GM23248 (cell line): ENCODE measurements around the gene CSRP2. TPM values are rescaled to one million over a fixed set of nuclear protein-coding genes. Genes with fewer than 3 reads are reported as not detected.

Experiments used
- DNase-seq: peaks from one replicate; pipeline ENCODE4 v3.0.0-alpha.2; 2015
- H2AFZ ChIP-seq: fragments of 200-600 bp; sonication (generic); 2 replicates; pipeline ENCODE4 v1.6.1; 2016; ENCODE audit warnings: antibody characterized with exemption
- H3F3A ChIP-seq: fragments of 200-600 bp; sonication (generic); 2 replicates; pipeline ENCODE4 v1.6.1; 2016; ENCODE audit warnings: mild to moderate bottlenecking, antibody characterized with exemption, mixed run types; ENCODE audit not compliant: insufficient read depth
- H3K27ac ChIP-seq: fragments of 200-600 bp; sonication (generic); 2 replicates; pipeline ENCODE4 v1.5.1; 2016; ENCODE audit warnings: mild to moderate bottlenecking
- H3K27me3 ChIP-seq: fragments of 200-600 bp; sonication (generic); replicated peaks from 2 replicates; pipeline ENCODE4 v1.6.1; 2016; ENCODE audit warnings: mild to moderate bottlenecking; ENCODE audit not compliant: insufficient read depth
- H3K36me3 ChIP-seq: fragments of 200-600 bp; sonication (generic); 2 replicates; pipeline ENCODE4 v1.6.1; 2016; ENCODE audit warnings: low read depth, mild to moderate bottlenecking
- H3K4me1 ChIP-seq: fragments of 200-600 bp; sonication (generic); 2 replicates; pipeline ENCODE4 v1.6.1; 2016; ENCODE audit warnings: mild to moderate bottlenecking; ENCODE audit not compliant: insufficient read depth
- H3K4me2 ChIP-seq: fragments of 200-600 bp; sonication (generic); one replicate; pipeline ENCODE4 v1.6.1; 2016; ENCODE audit warnings: mild to moderate bottlenecking; ENCODE audit not compliant: unreplicated experiment
- H3K4me3 ChIP-seq: fragments of 200-600 bp; sonication (generic); 2 replicates; pipeline ENCODE4 v1.5.1; 2016; ENCODE audit warnings: mild to moderate bottlenecking
- H3K79me2 ChIP-seq: fragments of 200-600 bp; sonication (generic); 2 replicates; pipeline ENCODE4 v1.6.1; 2016; ENCODE audit warnings: mild to moderate bottlenecking; ENCODE audit not compliant: insufficient read depth
- H3K9ac ChIP-seq: fragments of 200-600 bp; sonication (generic); 2 replicates; pipeline ENCODE4 v1.6.1; 2016; ENCODE audit warnings: mild to moderate bottlenecking
- H3K9me2 ChIP-seq: fragments of 200-600 bp; sonication (generic); 2 replicates; pipeline ENCODE4 v1.6.1; 2016; ENCODE audit warnings: mixed run types, mild to moderate bottlenecking, moderate library complexity; ENCODE audit not compliant: insufficient read depth
- H3K9me3 ChIP-seq: fragments of 200-600 bp; sonication (generic); one replicate; pipeline ENCODE4 v1.6.1; 2017; ENCODE audit warnings: low read depth
- H4K20me1 ChIP-seq: fragments of 200-600 bp; sonication (generic); 2 replicates; pipeline ENCODE4 v1.6.0; 2016; ENCODE audit not compliant: insufficient read depth
- EZH2 ChIP-seq: fragments of 200-600 bp; sonication (generic); IDR thresholded peaks from 2 replicates; pipeline ENCODE4 v1.6.1; 2018; ENCODE audit warnings: antibody characterized with exemption, mild to moderate bottlenecking; ENCODE audit not compliant: insufficient read depth, poor library complexity, severe bottlenecking
- EZH2phosphoT487 ChIP-seq: fragments of 200-600 bp; sonication (generic); IDR thresholded peaks from 2 replicates; pipeline ENCODE4 v1.6.1; 2018; ENCODE audit warnings: antibody characterized with exemption, moderate library complexity, mild to moderate bottlenecking, low read depth; ENCODE audit not compliant: insufficient read depth
- WGBS, 2 experiments: methylation state at CpG; one replicate each; pipeline ENCODE4 v1.1.6; 2015 to 2017; ENCODE audit warnings: low lambda C conversion rate in 2 of 2, low coverage in 1 of 2; ENCODE audit errors: missing lambda C conversion rate in 2 of 2; 5-methylcytosine and 5-hydroxymethylcytosine counted together
- in situ Hi-C: fragments of 300-500 bp; cut with MboI; formaldehyde crosslinking; loops from 2 replicates; pipeline ENCODE4 v1.15.0; 2020
- polyA plus RNA-seq: library from polyadenylated mRNA; unstranded; fragments of >200 nt; fragmentation: Nextera tagmentation; extraction: Ambion mirVana; gene quantifications from 2 replicates; pipeline ENCODE4 v1.2.1, GENCODE V29; 2016
- total RNA-seq: library from RNA; depleted of rRNA; stranded (reverse); fragments of >200 nt; shearing (Covaris generic); gene quantifications from 2 replicates; pipeline ENCODE4 v1.2.3, GENCODE V29; 2014

Gene CSRP2
- total and polyA plus RNA-seq, 2 experiments from 2014 or later = 53.0 to 80.5 TPM

- Histone ChIP-seq H3K36me3 (peaks cover 11% of the 10 kb centered on the region), H2AFZ (no peak overlapping the region), H3K4me3 (no peak overlapping the region), H3K79me2 (no peaks in the 10 kb centered on the region), H3K9me3 (no peaks in the 10 kb centered on the region), H3K27me3 (no peaks in the 10 kb centered on the region), H3K9me2 (no peaks in the 10 kb centered on the region), H3K27ac (no peak overlapping the region), H3K4me1 (no peaks in the 10 kb centered on the region), H3K4me2 (no peak overlapping the region), H3F3A (0 out of 2 replicates have a peak, but pooled peaks cover 8% of the 10 kb centered on the region), H4K20me1 (no peaks in the 10 kb centered on the region), H3K9ac (no peak overlapping the region)
- 95 to 100% methylated on average over 1 of the region's 1 CpG for WGBS, 2 experiments
- TF ChIP-seq EZH2 (no peak), EZH2phosphoT487 (no peak)
- no peak for DNase-seq
- in situ Hi-C loops = no loop called here
These were observed 22.7 kb downstream of the CSRP2 start for GRCh38 chr12:76856018-76856644.

GRCh38 chr12:76855271-76855670 is 23.5 kb downstream of the CSRP2 start:
- Histone ChIP-seq H3K79me2 (no peaks in the 10 kb centered on the region), H3K36me3 (peaks cover 15% of the 10 kb centered on the region), H4K20me1 (no peaks in the 10 kb centered on the region), H3K4me2 (no peak overlapping the region), H3K27me3 (no peaks in the 10 kb centered on the region), H2AFZ (no peak overlapping the region), H3K9me3 (no peaks in the 10 kb centered on the region), H3F3A (0 out of 2 replicates have a peak, but pooled peaks cover 8% of the 10 kb centered on the region), H3K27ac (no peak overlapping the region), H3K4me1 (no peaks in the 10 kb centered on the region), H3K9ac (no peak overlapping the region), H3K9me2 (no peaks in the 10 kb centered on the region), H3K4me3 (no peak overlapping the region)
- DNase-seq = no peak
- TF ChIP-seq EZH2 = no peak
- TF ChIP-seq EZH2phosphoT487 = no peak
- in situ Hi-C loops = no loop called here
- 87 to 94% methylated on average over 4 of the region's 4 CpGs for WGBS, 2 experiments

GRCh38 chr12:76852106-76852505 is 26.7 kb downstream of the CSRP2 start:
- no peak for DNase-seq
- peaks cover 20% of the 10 kb centered on the region for H3K36me3 ChIP-seq
- in situ Hi-C loops = no loop called here

GRCh38 chr12:76848132-76848531 is 30.7 kb downstream of the CSRP2 start:
- TF ChIP-seq EZH2phosphoT487 (no peak), EZH2 (no peak)
- no peaks in the 10 kb centered on the region for H4K20me1 ChIP-seq
- no peaks in the 10 kb centered on the region for H3F3A ChIP-seq
- H3K27me3 ChIP-seq = no peaks in the 10 kb centered on the region
- H3K36me3 ChIP-seq = peaks cover 36% of the 10 kb centered on the region
- in situ Hi-C loops = no loop called here
- no peaks in the 10 kb centered on the region for H3K4me1 ChIP-seq
- DNase-seq = no peak
- H2AFZ ChIP-seq = no peak overlapping the region
- H3K9me3 ChIP-seq = no peaks in the 10 kb centered on the region
- 94 to 95% methylated on average over 2 of the region's 2 CpGs for WGBS, 2 experiments
- H3K79me2 ChIP-seq = no peaks in the 10 kb centered on the region
- H3K4me3 ChIP-seq = no peak overlapping the region
- H3K9me2 ChIP-seq = no peaks in the 10 kb centered on the region
- H3K27ac ChIP-seq = no peak overlapping the region
- H3K9ac ChIP-seq = no peak overlapping the region
- H3K4me2 ChIP-seq = no peak overlapping the region

More at GRCh38 chr12:76852106-76852505, 26.7 kb downstream of the CSRP2 start:
- Histone ChIP-seq H3K4me1 (no peaks in the 10 kb centered on the region), H3K9me2 (no peaks in the 10 kb centered on the region), H3K4me2 (no peak overlapping the region), H3K79me2 (no peaks in the 10 kb centered on the region), H3K27me3 (no peaks in the 10 kb centered on the region), H3K9ac (no peak overlapping the region), H3K4me3 (no peak overlapping the region), H3K9me3 (no peaks in the 10 kb centered on the region), H4K20me1 (no peaks in the 10 kb centered on the region), H2AFZ (no peak overlapping the region), H3K27ac (no peak overlapping the region), H3F3A (no peaks in the 10 kb centered on the region)
- WGBS, 2 experiments = 97 to 100% methylated on average over 1 of the region's 1 CpG
- no peak for TF ChIP-seq EZH2
- TF ChIP-seq EZH2phosphoT487 = no peak

- no peak overlapping the region for H3K27ac ChIP-seq
- H3K4me1 ChIP-seq = no peaks in the 10 kb centered on the region
- H3K9me2 ChIP-seq = no peaks in the 10 kb centered on the region
- H3K4me3 ChIP-seq = no peak overlapping the region
- in situ Hi-C loops = no loop called here
- no peak overlapping the region for H3K4me2 ChIP-seq
- H3K9me3 ChIP-seq = no peaks in the 10 kb centered on the region
- no peak overlapping the region for H2AFZ ChIP-seq
- no peaks in the 10 kb centered on the region for H3K79me2 ChIP-seq
- H3K27me3 ChIP-seq = no peaks in the 10 kb centered on the region
- H3K36me3 ChIP-seq = peaks cover 42% of the 10 kb centered on the region
- no peak overlapping the region for H3K9ac ChIP-seq
- TF ChIP-seq EZH2phosphoT487 (no peak), EZH2 (no peak)
- H3F3A ChIP-seq = no peaks in the 10 kb centered on the region
- WGBS, 2 experiments = 97 to 100% methylated on average over 2 of the region's 2 CpGs
- no peak for DNase-seq
- H4K20me1 ChIP-seq = no peaks in the 10 kb centered on the region
These were observed 31.6 kb downstream of the CSRP2 start for GRCh38 chr12:76847260-76847659.
